Body of pancreas (tissue), 4 donors: ENCODE measurements around the gene GULP1. TPM values are rescaled to one million over a fixed set of nuclear protein-coding genes. Genes with fewer than 3 reads are reported as not detected.
A peak's percentile ranks its signal among the peaks of the same experiment; 100 is the strongest.
"Not testable (repeated sequence)": the region's sequence is repeated elsewhere in the genome, so short reads cannot be mapped to it uniquely, and the experiment has no call there.

Experiments used
- ATAC-seq: fragments of 150-250 bp; one replicate; pipeline ENCODE4 v1.9.1; 2016
- DNase-seq, 4 donors: peaks; one replicate each; pipeline ENCODE4 v3.0.0-alpha.2; 2019
- H3K27ac ChIP-seq, 4 donors: fragments of 200-600 bp; sonication (generic); 1 replicate in 3 of 4; 2 replicates in 1 of 4; pipeline versions ENCODE4 v1.5.1 to v1.6.1; 2016 to 2019; ENCODE audit warnings: mild to moderate bottlenecking in 1 of 4, mixed read lengths in 1 of 4, moderate library complexity in 1 of 4
- H3K27me3 ChIP-seq, 2 donors: fragments of 200-600 bp; sonication (generic); one replicate each; pipeline ENCODE4 v1.6.0; 2016; ENCODE audit warnings: mild to moderate bottlenecking in 1 of 2
- H3K36me3 ChIP-seq, 2 donors: fragments of 200-600 bp; sonication (generic); replicated peaks in 1 of 2; 2 replicates each; pipeline ENCODE4 v1.5.1; 2016; ENCODE audit warnings: low read depth in 2 of 2; ENCODE audit not compliant: insufficient read depth in 1 of 2
- H3K4me1 ChIP-seq: fragments of 200-600 bp; sonication (generic); one replicate; pipeline ENCODE4 v1.6.0; 2016
- H3K4me3 ChIP-seq, 2 donors: fragments of 200-600 bp; sonication (generic); 1 replicate in 1 of 2; 2 replicates in 1 of 2; pipeline ENCODE4 v1.5.1; 2016 to 2019
- H3K9me3 ChIP-seq, 3 donors: fragments of 200-600 bp; sonication (generic); 1 replicate in 2 of 3; 2 replicates in 1 of 3; pipeline ENCODE4 v1.5.1; 2016
- CTCF ChIP-seq, 7 experiments: fragments of 450-650 bp in 4 of 7; fragments of 200-600 bp in 3 of 7; sonication (generic) in 3 of 7; IDR thresholded peaks; one replicate each; pipeline ENCODE4 v1.5.1; 2016 to 2019; ENCODE audit warnings: antibody characterized with exemption in 7 of 7
- POLR2A ChIP-seq, 3 donors: fragments of 450-650 bp; IDR thresholded peaks; one replicate each; pipeline ENCODE4 v1.6.1; 2016; ENCODE audit warnings: antibody characterized with exemption in 3 of 3, mild to moderate bottlenecking in 2 of 3
- WGBS, 2 donors: methylation state at CpG; one replicate each; pipeline ENCODE4 v1.1.5; 2017; 5-methylcytosine and 5-hydroxymethylcytosine counted together
- intact Hi-C: fragments of 100-400 bp; cut with DNase I; formaldehyde crosslinking; loops from one replicate; pipeline ENCODE4 v1.15.1; 2023
- total RNA-seq, 2 donors: library from RNA; depleted of rRNA; stranded (reverse); fragments of >200 nt; gene quantifications; one replicate each; pipeline ENCODE4 v1.1.0, GENCODE V29; 2016

GULP1 gene
- total RNA-seq, 2 donors from 2014 or later: 24.7 to 50.3 TPM

GRCh38 chr2:188279093-188279445 lies 12.6 kb upstream of the GULP1 start:
- intact Hi-C loops: no loop called here
- H3K27me3 ChIP-seq: no peaks in the 10 kb centered on the region
- WGBS, 2 donors: 35 to 44% methylated on average over 2 of the region's 2 CpGs
- no peaks in the 10 kb centered on the region for H3K9me3 ChIP-seq
- peaks cover 12% of the 10 kb centered on the region for H3K4me1 ChIP-seq
- TF ChIP-seq CTCF (IDR thresholded peaks at IDR 0.05) (no peak), POLR2A (IDR thresholded peaks at IDR 0.05) (no peak)
- no peak for DNase-seq
- ATAC-seq: no peak
- H3K4me3 ChIP-seq: no peak overlapping the region
- H3K36me3 ChIP-seq: no peaks in the 10 kb centered on the region
- H3K27ac ChIP-seq: no peak overlapping the region

GRCh38 chr2:188280811-188281222 lies 10.9 kb upstream of the GULP1 start:
- H3K4me3 ChIP-seq: no peak overlapping the region
- H3K9me3 ChIP-seq: no peaks in the 10 kb centered on the region
- H3K4me1 ChIP-seq: peaks cover 28% of the 10 kb centered on the region
- TF ChIP-seq CTCF (IDR thresholded peaks at IDR 0.05) (no peak), POLR2A (IDR thresholded peaks at IDR 0.05) (no peak)
- ATAC-seq (peak; percentile 93), DNase-seq (peak in 1 of 4 donors; percentile 51)
- H3K27me3 ChIP-seq: no peaks in the 10 kb centered on the region
- H3K27ac ChIP-seq: peak overlapping the region in 2 of 4 donors; percentile 34 to 53
- 15 to 16% methylated on average over 2 of the region's 2 CpGs for WGBS, 2 donors
- intact Hi-C loops: loop anchor here (10.0 kb wide), 1 partner anchor 234 kb away; no protein-coding TSS in a partner anchor
- no peaks in the 10 kb centered on the region for H3K36me3 ChIP-seq

GRCh38 chr2:188282907-188283306 lies 8.8 kb upstream of the GULP1 start:
- no peak overlapping the region for H3K4me3 ChIP-seq
- ATAC-seq: no peak
- peaks cover 37% of the 10 kb centered on the region for H3K4me1 ChIP-seq
- no peak for TF ChIP-seq POLR2A (IDR thresholded peaks at IDR 0.05)
- no peak for TF ChIP-seq CTCF (IDR thresholded peaks at IDR 0.05)
- no peaks in the 10 kb centered on the region for H3K27me3 ChIP-seq
- H3K27ac ChIP-seq: no peak overlapping the region
- no peaks in the 10 kb centered on the region for H3K36me3 ChIP-seq
- intact Hi-C loops: loop anchor here (10.0 kb wide), 1 partner anchor 232 kb away; no protein-coding TSS in a partner anchor
- no peak for DNase-seq
- H3K9me3 ChIP-seq: no peaks in the 10 kb centered on the region

GRCh38 chr2:188284251-188284650 lies 7.4 kb upstream of the GULP1 start:
- intact Hi-C loops: loop anchor here (10.0 kb wide), 1 partner anchor 231 kb away; no protein-coding TSS in a partner anchor

GRCh38 chr2:188285049-188285448 lies 6.6 kb upstream of the GULP1 start:
- Histone ChIP-seq H3K4me1 (peaks cover 37% of the 10 kb centered on the region), H3K36me3 (no peaks in the 10 kb centered on the region), H3K4me3 (no peak overlapping the region), H3K27ac (peak overlapping the region in 3 of 4 donors; percentile 31 to 65 (median 32)), H3K27me3 (no peaks in the 10 kb centered on the region), H3K9me3 (no peaks in the 10 kb centered on the region)
- peak; percentile 57 for ATAC-seq
- TF ChIP-seq POLR2A (IDR thresholded peaks at IDR 0.05) (no peak), CTCF (IDR thresholded peaks at IDR 0.05) (no peak)
- intact Hi-C loops: loop anchor here (10.0 kb wide), 1 partner anchor 230 kb away; no protein-coding TSS in a partner anchor
- WGBS, 2 donors: 27 to 33% methylated on average over 5 of the region's 5 CpGs
- DNase-seq: peak in 3 of 4 donors; percentile 23 to 63 (median 43)

More at GRCh38 chr2:188284251-188284650, 7.4 kb upstream of the GULP1 start:
- not testable (repeated sequence) for H3K9me3 ChIP-seq, DNase-seq, ATAC-seq, H3K27me3 ChIP-seq, H3K36me3 ChIP-seq, H3K4me3 ChIP-seq
- Histone ChIP-seq H3K27ac (peak overlapping the region in 1 of 4 donors; percentile 65), H3K4me1 (peaks cover 37% of the 10 kb centered on the region)
- 94 to 95% methylated on average over 3 of the region's 3 CpGs for WGBS, 2 donors
